ENCODE results near the gene HDHD5. TPM values are rescaled to one million over a fixed set of nuclear protein-coding genes. Genes with fewer than 3 reads are reported as not detected.

HDHD5 gene
- total RNA-seq, 1 experiment from 2014 or later = 68.4 TPM

- WGBS (ENCODE audit: extremely low coverage, insufficient read length, low lambda C conversion rate) = no CpG with 5 or more reads among the region's 35 CpGs
- TF ChIP-seq CTCF (conservative IDR thresholded peaks at IDR 0.05) = no peak
Measured at GRCh38 chr22:17159504-17159951, 451 bp upstream of the HDHD5 start.

More at GRCh38 chr22:17159504-17159951, 451 bp upstream of the HDHD5 start:
- Histone ChIP-seq H2BK20ac (ENCODE audit: low read depth, low read length, poor library complexity, severe bottlenecking) (no peak overlapping the region), H3K27me3 (ENCODE audit: insufficient read depth, low read length) (no peaks in the 10 kb centered on the region), H3T11ph (ENCODE audit: low read length) (no peak overlapping the region), H3K27ac (ENCODE audit: insufficient read length, low read depth, low read length) (no peak overlapping the region), H3K14ac (ENCODE audit: insufficient read depth, low read length) (peak overlapping the region; percentile 83; the same call in 1 of the 2 replicates), H2AFZ (ENCODE audit: low read length) (no peak overlapping the region), H2BK5ac (ENCODE audit: insufficient read length, low read length) (no peak overlapping the region), H3K4me1 (ENCODE audit: insufficient read depth, low read length) (no peaks in the 10 kb centered on the region), H4K20me1 (ENCODE audit: control insufficient read depth, insufficient read depth, insufficient read length) (no peaks in the 10 kb centered on the region), H2BK12ac (ENCODE audit: insufficient read length, low read depth, low read length) (no peak overlapping the region), H3K23me2 (ENCODE audit: insufficient read length, low read depth, low read length, poor library complexity, severe bottlenecking) (peaks cover 13% of the 10 kb centered on the region), H2BK120ac (ENCODE audit: low read depth, low read length, poor library complexity, severe bottlenecking) (no peak overlapping the region), H4K91ac (ENCODE audit: insufficient read length, low read depth, low read length) (no peak overlapping the region), H3K4me2 (ENCODE audit: insufficient read depth, insufficient read length, low read length) (peak overlapping the region; percentile 92), H4K5ac (ENCODE audit: insufficient read length, low read depth, low read length) (no peak overlapping the region), H3K9me3 (ENCODE audit: control insufficient read depth, low read depth, low read length) (no peaks in the 10 kb centered on the region), H4K8ac (replicated peaks; ENCODE audit: insufficient read length, low read depth, low read length) (no peak overlapping the region), H2AK5ac (ENCODE audit: insufficient read length, low read length) (no peak overlapping the region), H3K79me2 (ENCODE audit: insufficient read depth, low read length) (peaks cover 16% of the 10 kb centered on the region; the same call in 1 of the 2 replicates), H3K56ac (ENCODE audit: insufficient read length, low read depth, low read length) (no peak overlapping the region), H2BK15ac (ENCODE audit: low read depth, low read length) (no peak overlapping the region), H3K9ac (ENCODE audit: extremely low read depth, insufficient read length, low read length) (peak overlapping the region; percentile 66), H3K23ac (ENCODE audit: insufficient read length, low read depth, low read length) (no peak overlapping the region), H3K79me1 (ENCODE audit: insufficient read depth, low read depth, low read length, poor library complexity, severe bottlenecking) (no peaks in the 10 kb centered on the region), H3K4ac (ENCODE audit: low read depth, low read length) (no peak overlapping the region), H3K18ac (ENCODE audit: insufficient read length, low read depth, low read length) (peak overlapping the region; percentile 72)
- H3K4me1 Mint-ChIP-seq = peaks cover 11 to 19% of the 10 kb centered on the region in 2 experiments
- no peak for DNase-seq
- H3K4me3 Mint-ChIP-seq = peak overlapping the region; percentile 79 to 89
- peaks cover 5% of the 10 kb centered on the region; the same call in 1 of the 2 replicates for H3K27me3 Mint-ChIP-seq (ENCODE audit: low read depth)
- no peaks in the 10 kb centered on the region for H3K9me3 Mint-ChIP-seq
- peaks cover 0 to 7% (median 5%) of the 10 kb centered on the region in 3 experiments; a peak in 4 of 7 replicates for H3K36me3 Mint-ChIP-seq (ENCODE audit: insufficient read depth in 1 of 3, low read depth in 3 of 3)
- peak overlapping the region in 1 of 3 experiments; percentile 88; a peak in 1 of 7 replicates for H3K27ac Mint-ChIP-seq
